HG03520 (cell line): ENCODE measurements around the gene SPACA9.

ENCODE experiments used
- ATAC-seq: cut with Tn5 transposase; IDR thresholded peaks from one replicate; pipeline ENCODE4 v1.9.1; 2021; ENCODE audit warnings: mild to moderate bottlenecking, moderate library complexity; ENCODE audit not compliant: unreplicated experiment

The SPACA9 gene

GRCh38 chr9:132878695-132879456, at the start of gene SPACA9:
Gene SPACA9, plus strand, starts transcription at chr9:132878898. Its CDS starts 5,050 bp downstream, at chr9:132883948.
- no peak for ATAC-seq

- ATAC-seq: no peak
These were observed 46.4 kb upstream of the SPACA9 start for GRCh38 chr9:132832171-132832881.

GRCh38 chr9:132833550-132834121, 45.1 kb upstream of the SPACA9 start:
- no peak for ATAC-seq

GRCh38 chr9:132834343-132834742, 44.4 kb upstream of the SPACA9 start:
- ATAC-seq: no peak

GRCh38 chr9:132837501-132838286, 41.0 kb upstream of the SPACA9 start:
- no peak for ATAC-seq

- no peak for ATAC-seq
These were observed 40.4 kb upstream of the SPACA9 start for GRCh38 chr9:132838291-132838690.

- no peak for ATAC-seq
These were observed 37.7 kb upstream of the SPACA9 start for GRCh38 chr9:132840980-132841379.

GRCh38 chr9:132842124-132843044, 36.3 kb upstream of the SPACA9 start:
- ATAC-seq: no peak

GRCh38 chr9:132846109-132846917, 32.4 kb upstream of the SPACA9 start:
- ATAC-seq: no peak

GRCh38 chr9:132846918-132847515, 31.7 kb upstream of the SPACA9 start:
- ATAC-seq: no peak

GRCh38 chr9:132849185-132849706, 29.5 kb upstream of the SPACA9 start:
- ATAC-seq: no peak

- no peak for ATAC-seq
These were observed 25.2 kb upstream of the SPACA9 start for GRCh38 chr9:132853482-132853881.

GRCh38 chr9:132854832-132855231, 23.9 kb upstream of the SPACA9 start:
- ATAC-seq: no peak

- no peak for ATAC-seq
These were observed 22.8 kb upstream of the SPACA9 start for GRCh38 chr9:132855904-132856303.

GRCh38 chr9:132857031-132857430, 21.7 kb upstream of the SPACA9 start:
- ATAC-seq: no peak

- ATAC-seq: no peak
These were observed 20.9 kb upstream of the SPACA9 start for GRCh38 chr9:132857616-132858342.

GRCh38 chr9:132858751-132859150, 19.9 kb upstream of the SPACA9 start:
- no peak for ATAC-seq

GRCh38 chr9:132861666-132862065, 17.0 kb upstream of the SPACA9 start:
- no peak for ATAC-seq
